Nephron (organoid): ENCODE measurements around the gene VASH2.

Experiments used
- H3K27ac Mint-ChIP-seq, 3 experiments: 2 replicates each; pipeline ENCODE4 v1.8.0; 2020; ENCODE audit warnings: mixed read lengths in 3 of 3, mild to moderate bottlenecking in 2 of 3, moderate library complexity in 1 of 3
- H3K27me3 Mint-ChIP-seq: 2 replicates; pipeline ENCODE4 v1.8.0; 2021; ENCODE audit warnings: low read depth, mild to moderate bottlenecking, moderate library complexity, mixed read lengths
- H3K36me3 Mint-ChIP-seq: 2 replicates; pipeline ENCODE4 v1.8.0; 2020; ENCODE audit warnings: low read depth, mixed read lengths
- H3K4me1 Mint-ChIP-seq: 2 replicates; pipeline ENCODE4 v1.8.0; 2020; ENCODE audit warnings: mixed read lengths
- H3K4me3 Mint-ChIP-seq, 3 experiments: 2 replicates each; pipeline ENCODE4 v1.8.0; 2020; ENCODE audit warnings: mild to moderate bottlenecking in 3 of 3, mixed read lengths in 3 of 3, moderate library complexity in 2 of 3
- H3K9me3 Mint-ChIP-seq: 2 replicates; pipeline ENCODE4 v1.8.0; 2020; ENCODE audit warnings: mixed read lengths
- TF ChIP-seq, protein P1 (sequence below), 3 experiments: fragments of 200-600 bp; sonication (generic); IDR thresholded peaks; one replicate each; pipeline ENCODE4 v1.5.0; 2021; ENCODE audit warnings: antibody characterized with exemption in 3 of 3; ENCODE audit not compliant: unreplicated experiment in 3 of 3

Gene VASH2

GRCh38 chr1:212951947-212952640, 1.8 kb downstream of the VASH2 start:
- Mint-ChIP-seq H3K4me3 (peak overlapping the region; percentile 86 to 96 (median 91)), H3K36me3 (peaks cover 36% of the 10 kb centered on the region), H3K4me1 (peaks cover 66% of the 10 kb centered on the region), H3K27me3 (peaks cover 6% of the 10 kb centered on the region), H3K27ac (peak overlapping the region; percentile 66 to 88 (median 77)), H3K9me3 (no peaks in the 10 kb centered on the region)
- TF ChIP-seq, protein P1, sequence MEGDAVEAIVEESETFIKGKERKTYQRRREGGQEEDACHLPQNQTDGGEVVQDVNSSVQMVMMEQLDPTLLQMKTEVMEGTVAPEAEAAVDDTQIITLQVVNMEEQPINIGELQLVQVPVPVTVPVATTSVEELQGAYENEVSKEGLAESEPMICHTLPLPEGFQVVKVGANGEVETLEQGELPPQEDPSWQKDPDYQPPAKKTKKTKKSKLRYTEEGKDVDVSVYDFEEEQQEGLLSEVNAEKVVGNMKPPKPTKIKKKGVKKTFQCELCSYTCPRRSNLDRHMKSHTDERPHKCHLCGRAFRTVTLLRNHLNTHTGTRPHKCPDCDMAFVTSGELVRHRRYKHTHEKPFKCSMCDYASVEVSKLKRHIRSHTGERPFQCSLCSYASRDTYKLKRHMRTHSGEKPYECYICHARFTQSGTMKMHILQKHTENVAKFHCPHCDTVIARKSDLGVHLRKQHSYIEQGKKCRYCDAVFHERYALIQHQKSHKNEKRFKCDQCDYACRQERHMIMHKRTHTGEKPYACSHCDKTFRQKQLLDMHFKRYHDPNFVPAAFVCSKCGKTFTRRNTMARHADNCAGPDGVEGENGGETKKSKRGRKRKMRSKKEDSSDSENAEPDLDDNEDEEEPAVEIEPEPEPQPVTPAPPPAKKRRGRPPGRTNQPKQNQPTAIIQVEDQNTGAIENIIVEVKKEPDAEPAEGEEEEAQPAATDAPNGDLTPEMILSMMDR (IDR thresholded peaks at IDR 0.05; ENCODE audit: unreplicated experiment in 3 of 3), result no peak

DNA sequence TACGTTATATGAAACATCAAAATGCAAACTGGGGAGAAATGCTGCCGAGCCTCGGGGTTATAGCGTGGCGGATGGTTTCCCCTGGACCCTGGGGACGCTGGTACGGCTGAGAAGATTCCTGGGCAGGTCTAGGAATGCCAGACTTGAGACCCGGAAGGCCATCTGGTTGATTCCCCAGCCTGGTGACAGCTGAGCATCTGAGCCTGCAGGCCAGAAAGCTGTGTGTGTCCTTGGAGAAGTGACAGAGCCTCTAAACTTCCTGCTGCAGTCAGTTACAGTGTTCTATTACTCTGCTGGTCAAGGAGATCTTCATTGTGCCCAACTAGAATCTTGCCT, 2.3 kb downstream of the VASH2 start:
- Mint-ChIP-seq H3K27ac (peak overlapping the region; percentile 66 to 88 (median 77)), H3K4me3 (peak overlapping the region; percentile 86 to 96 (median 91)), H3K36me3 (peaks cover 37% of the 10 kb centered on the region), H3K9me3 (no peaks in the 10 kb centered on the region), H3K27me3 (peaks cover 6% of the 10 kb centered on the region), H3K4me1 (peaks cover 67% of the 10 kb centered on the region)
- TF ChIP-seq, protein P1 (IDR thresholded peaks at IDR 0.05; ENCODE audit: unreplicated experiment in 3 of 3), result no peak

GRCh38 chr1:212953321-212953720, 3.0 kb downstream of the VASH2 start:
- Mint-ChIP-seq H3K4me1 (peaks cover 67% of the 10 kb centered on the region), H3K9me3 (no peaks in the 10 kb centered on the region), H3K27ac (peak overlapping the region; percentile 66 to 88 (median 77)), H3K36me3 (peaks cover 37% of the 10 kb centered on the region), H3K4me3 (peak overlapping the region; percentile 86 to 96 (median 91)), H3K27me3 (peaks cover 6% of the 10 kb centered on the region)
- TF ChIP-seq, protein P1 (IDR thresholded peaks at IDR 0.05; ENCODE audit: unreplicated experiment in 3 of 3), result no peak

- Mint-ChIP-seq H3K27me3 (peaks cover 6% of the 10 kb centered on the region), H3K27ac (no peak overlapping the region), H3K36me3 (peaks cover 45% of the 10 kb centered on the region), H3K9me3 (no peaks in the 10 kb centered on the region), H3K4me1 (peaks cover 72% of the 10 kb centered on the region), H3K4me3 (peak overlapping the region in 1 of 3 experiments; percentile 91)
- TF ChIP-seq, protein P1 (IDR thresholded peaks at IDR 0.05; ENCODE audit: unreplicated experiment in 3 of 3), result no peak
These were observed 4.2 kb downstream of the VASH2 start for GRCh38 chr1:212954514-212954913.

- Mint-ChIP-seq H3K9me3 (no peaks in the 10 kb centered on the region), H3K4me3 (peak overlapping the region in 2 of 3 experiments; percentile 38 to 91), H3K4me1 (peaks cover 69% of the 10 kb centered on the region), H3K27me3 (peaks cover 4% of the 10 kb centered on the region), H3K27ac (no peak overlapping the region), H3K36me3 (peaks cover 48% of the 10 kb centered on the region)
- TF ChIP-seq, protein P1 (IDR thresholded peaks at IDR 0.05; ENCODE audit: unreplicated experiment in 3 of 3), result no peak
These were observed 4.8 kb downstream of the VASH2 start for GRCh38 chr1:212955098-212955497.
